Tibial artery (tissue), 4 donors: ENCODE results near the gene IMPG2.

ENCODE experiments used
- DNase-seq, 2 donors: peaks; one replicate each; pipeline ENCODE4 v3.0.0-alpha.2; 2019
- H3K27ac ChIP-seq, 2 donors: fragments of 200-600 bp; sonication (generic) in 1 of 2; 1 replicate in 1 of 2; 2 replicates in 1 of 2; pipeline ENCODE4 v1.5.1; 2018 to 2019; ENCODE audit warnings: mild to moderate bottlenecking in 1 of 2
- H3K27me3 ChIP-seq, 2 donors: fragments of 200-600 bp; sonication (generic) in 1 of 2; one replicate each; pipeline versions ENCODE4 v1.5.1 to v1.6.0; 2016 to 2019
- H3K36me3 ChIP-seq, 3 donors: fragments of 200-600 bp; sonication (generic) in 2 of 3; one replicate each; pipeline ENCODE4 v1.5.1; 2016 to 2019; ENCODE audit warnings: mild to moderate bottlenecking in 2 of 3
- H3K4me1 ChIP-seq, 4 donors: fragments of 200-600 bp; sonication (generic) in 2 of 4; 1 replicate in 3 of 4; 2 replicates in 1 of 4; pipeline ENCODE4 v1.5.1; 2016 to 2019
- H3K4me3 ChIP-seq, 2 donors: fragments of 200-600 bp; sonication (generic) in 1 of 2; 1 replicate in 1 of 2; 2 replicates in 1 of 2; pipeline ENCODE4 v1.5.1; 2018 to 2019; ENCODE audit warnings: mild to moderate bottlenecking in 2 of 2
- H3K9me3 ChIP-seq, 3 donors: fragments of 200-600 bp; sonication (generic) in 1 of 3; one replicate each; pipeline ENCODE4 v1.5.1; 2016 to 2019
- CTCF ChIP-seq, 2 experiments: fragments of 200-600 bp in 1 of 2; fragments of 450-650 bp in 1 of 2; IDR thresholded peaks; one replicate each; pipeline ENCODE4 v1.5.1; 2017 to 2019; ENCODE audit warnings: antibody characterized with exemption in 2 of 2, mild to moderate bottlenecking in 1 of 2, moderate library complexity in 1 of 2
- intact Hi-C: fragments of 100-400 bp; cut with DNase I; formaldehyde crosslinking; loops from one replicate; pipeline ENCODE4 v1.15.0; 2023; ENCODE audit warnings: low total_unique reads

IMPG2 gene

DNA sequence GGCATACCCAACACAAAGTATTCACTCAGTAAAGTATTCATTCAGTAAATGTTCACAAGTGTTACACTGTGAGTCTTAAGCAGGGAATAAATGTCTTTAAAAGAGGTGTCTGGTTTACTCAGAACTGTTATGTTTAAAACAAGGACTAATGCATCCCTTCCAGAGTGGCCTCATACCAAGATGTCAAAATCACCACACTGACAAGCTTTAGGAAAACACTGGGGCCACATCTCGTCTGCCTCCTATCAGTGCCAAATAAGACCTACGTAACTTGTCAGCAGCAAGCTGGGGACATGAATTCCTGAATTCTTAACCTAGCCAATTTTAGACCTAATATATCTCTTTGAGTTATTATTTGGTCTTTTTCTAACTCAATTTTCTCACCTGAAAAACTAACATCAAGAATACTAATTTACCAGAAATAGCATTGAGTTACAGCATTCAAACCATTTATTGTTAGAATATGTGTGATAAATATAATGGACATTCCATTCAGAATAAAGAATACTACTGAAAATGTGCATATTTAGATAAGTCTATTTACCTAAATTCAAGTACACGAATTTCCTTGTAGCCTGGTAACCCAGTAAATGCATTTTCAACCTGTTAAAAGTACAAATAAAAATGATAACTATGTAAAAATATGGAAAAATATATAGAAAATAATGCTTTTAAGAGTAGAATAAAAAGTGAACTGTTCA, 51.3 kb downstream of the IMPG2 start:
- Histone ChIP-seq H3K9me3 (peaks cover 0 to 3% (median 0%) of the 10 kb centered on the region in 3 donors), H3K4me3 (no peak overlapping the region), H3K36me3 (no peaks in the 10 kb centered on the region), H3K27ac (peak overlapping the region; percentile 25 to 46), H3K27me3 (no peaks in the 10 kb centered on the region), H3K4me1 (peaks cover 0 to 46% (median 8%) of the 10 kb centered on the region in 4 donors)
- no peak for DNase-seq
- no peak for TF ChIP-seq CTCF (IDR thresholded peaks at IDR 0.05)
- intact Hi-C loops, result no loop called here

- peak overlapping the region in 1 of 2 donors; percentile 46 for H3K27ac ChIP-seq
- peaks cover 0 to 48% (median 6%) of the 10 kb centered on the region in 4 donors for H3K4me1 ChIP-seq
- TF ChIP-seq CTCF (IDR thresholded peaks at IDR 0.05), result no peak
Measured at GRCh38 chr3:101268141-101268540, 52.2 kb downstream of the IMPG2 start.

GRCh38 chr3:101266566-101266965, 53.8 kb downstream of the IMPG2 start:
- H3K4me1 ChIP-seq, result peaks cover 0 to 56% (median 13%) of the 10 kb centered on the region in 4 donors
- intact Hi-C loops, result no loop called here
- DNase-seq, result no peak
- no peak overlapping the region for H3K4me3 ChIP-seq
- H3K27me3 ChIP-seq, result no peaks in the 10 kb centered on the region
- peaks cover 0 to 3% (median 0%) of the 10 kb centered on the region in 3 donors for H3K9me3 ChIP-seq
- no peaks in the 10 kb centered on the region for H3K36me3 ChIP-seq
- H3K27ac ChIP-seq, result no peak overlapping the region
- TF ChIP-seq CTCF (IDR thresholded peaks at IDR 0.05), result no peak

More at GRCh38 chr3:101268141-101268540, 52.2 kb downstream of the IMPG2 start:
- intact Hi-C loops, result no loop called here
- no peaks in the 10 kb centered on the region for H3K27me3 ChIP-seq
- no peak for DNase-seq
- no peak overlapping the region for H3K4me3 ChIP-seq
- peaks cover 0 to 3% (median 0%) of the 10 kb centered on the region in 3 donors for H3K9me3 ChIP-seq
- H3K36me3 ChIP-seq, result no peaks in the 10 kb centered on the region

DNA sequence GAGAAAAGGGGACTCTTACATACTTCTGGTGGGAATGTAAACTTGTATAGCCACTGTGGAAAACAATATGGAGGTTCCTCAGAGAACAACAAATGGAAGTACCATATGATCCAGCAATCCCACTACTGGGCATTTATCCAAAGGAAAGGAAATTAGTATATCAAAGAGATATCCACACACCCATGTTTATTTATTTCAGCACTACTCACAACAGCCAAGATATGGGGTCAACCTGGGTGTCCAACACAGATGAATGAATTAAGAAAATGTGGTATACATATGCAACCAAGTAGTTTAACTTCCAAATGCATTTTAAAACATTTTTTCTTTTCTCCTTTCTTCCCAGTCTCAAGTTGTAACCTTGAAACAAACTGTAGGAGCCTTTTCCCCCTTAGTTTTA, 54.3 kb downstream of the IMPG2 start:
- H3K9me3 ChIP-seq, result peaks cover 0 to 3% (median 0%) of the 10 kb centered on the region in 3 donors
- H3K4me1 ChIP-seq, result peaks cover 0 to 61% (median 14%) of the 10 kb centered on the region in 4 donors
- no peaks in the 10 kb centered on the region for H3K36me3 ChIP-seq
- TF ChIP-seq CTCF (IDR thresholded peaks at IDR 0.05), result no peak
- no peak for DNase-seq
- H3K4me3 ChIP-seq, result no peak overlapping the region
- no peak overlapping the region for H3K27ac ChIP-seq
- intact Hi-C loops, result no loop called here
- no peaks in the 10 kb centered on the region for H3K27me3 ChIP-seq

GRCh38 chr3:101262393-101263240, 57.8 kb downstream of the IMPG2 start:
- Histone ChIP-seq H3K4me3 (no peak overlapping the region), H3K27me3 (no peaks in the 10 kb centered on the region), H3K9me3 (peaks cover 0 to 3% (median 0%) of the 10 kb centered on the region in 3 donors), H3K4me1 (peaks cover 0 to 60% (median 18%) of the 10 kb centered on the region in 4 donors), H3K27ac (peak overlapping the region in 1 of 2 donors; percentile 57), H3K36me3 (no peaks in the 10 kb centered on the region)
- intact Hi-C loops, result no loop called here
- TF ChIP-seq CTCF (IDR thresholded peaks at IDR 0.05), result no peak
- DNase-seq, result no peak
